T-helper 17 cell (primary cell): ENCODE data around the gene PSMG4. TPM values are rescaled to one million over a fixed set of nuclear protein-coding genes. Genes with fewer than 3 reads are reported as not detected.
"Not testable (repeated sequence)": the region's sequence is repeated elsewhere in the genome, so short reads cannot be mapped to it uniquely, and the experiment has no call there.

Experiments
- ATAC-seq: fragments of 150-1000 bp; cut with Tn5 transposase; 2 replicates; pipeline ENCODE4 v1.10.0; 2021; ENCODE audit warnings: mild to moderate bottlenecking, moderate library complexity
- DNase-seq, 3 donors: peaks; one replicate each; pipeline versions ENCODE4 v3.0.0 to v3.0.0-alpha.2; 2020 to 2021
- H3K9me3 ChIP-seq: one replicate; pipeline ENCODE4 v1.7.0; 2013; ENCODE audit warnings: low read length, mild to moderate bottlenecking; ENCODE audit not compliant: control insufficient read depth, poor library complexity, severe bottlenecking
- H3K27ac Mint-ChIP-seq: one replicate; pipeline ENCODE4 v1.8.0; 2022; ENCODE audit warnings: mild to moderate bottlenecking, moderate library complexity, mixed read lengths
- H3K27me3 Mint-ChIP-seq: one replicate; pipeline ENCODE4 v1.8.0; 2022; ENCODE audit warnings: mixed read lengths
- H3K36me3 Mint-ChIP-seq: one replicate; pipeline ENCODE4 v1.8.0; 2022; ENCODE audit warnings: low read depth, mixed read lengths
- H3K4me1 Mint-ChIP-seq: one replicate; pipeline ENCODE4 v1.8.0; 2022; ENCODE audit warnings: mild to moderate bottlenecking, mixed read lengths
- H3K4me3 Mint-ChIP-seq: one replicate; pipeline ENCODE4 v1.8.0; 2022; ENCODE audit warnings: mild to moderate bottlenecking, moderate library complexity, mixed read lengths
- total RNA-seq, 4 donors: library from RNA in 2 of 4; stranded (reverse) in 2 of 4; gene quantifications; one replicate each; pipeline ENCODE4 v1.2.3 and lab custom pipeline; 2022 to 2026

PSMG4 gene
- total RNA-seq, 2 donors from 2014 or later = 11.9 to 15.6 TPM

GRCh38 chr6:3235486-3235885, 23.3 kb upstream of the PSMG4 start:
- no peak overlapping the region for H3K27ac Mint-ChIP-seq
- no peaks in the 10 kb centered on the region for H3K9me3 ChIP-seq
- ATAC-seq = no peak
- no peak overlapping the region for H3K4me3 Mint-ChIP-seq
- peaks cover 17% of the 10 kb centered on the region for H3K4me1 Mint-ChIP-seq
- peaks cover 3% of the 10 kb centered on the region for H3K36me3 Mint-ChIP-seq
- no peak for DNase-seq
- H3K27me3 Mint-ChIP-seq = peaks cover 97% of the 10 kb centered on the region

- no peak overlapping the region for H3K27ac Mint-ChIP-seq
- peaks cover 3% of the 10 kb centered on the region for H3K36me3 Mint-ChIP-seq
- H3K4me1 Mint-ChIP-seq = peaks cover 14% of the 10 kb centered on the region
- H3K9me3 ChIP-seq = no peaks in the 10 kb centered on the region
- no peak overlapping the region for H3K4me3 Mint-ChIP-seq
- H3K27me3 Mint-ChIP-seq = peaks cover 94% of the 10 kb centered on the region
- no peak for ATAC-seq
- DNase-seq = no peak
Measured at GRCh38 chr6:3236005-3236404, 22.7 kb upstream of the PSMG4 start.

DNA sequence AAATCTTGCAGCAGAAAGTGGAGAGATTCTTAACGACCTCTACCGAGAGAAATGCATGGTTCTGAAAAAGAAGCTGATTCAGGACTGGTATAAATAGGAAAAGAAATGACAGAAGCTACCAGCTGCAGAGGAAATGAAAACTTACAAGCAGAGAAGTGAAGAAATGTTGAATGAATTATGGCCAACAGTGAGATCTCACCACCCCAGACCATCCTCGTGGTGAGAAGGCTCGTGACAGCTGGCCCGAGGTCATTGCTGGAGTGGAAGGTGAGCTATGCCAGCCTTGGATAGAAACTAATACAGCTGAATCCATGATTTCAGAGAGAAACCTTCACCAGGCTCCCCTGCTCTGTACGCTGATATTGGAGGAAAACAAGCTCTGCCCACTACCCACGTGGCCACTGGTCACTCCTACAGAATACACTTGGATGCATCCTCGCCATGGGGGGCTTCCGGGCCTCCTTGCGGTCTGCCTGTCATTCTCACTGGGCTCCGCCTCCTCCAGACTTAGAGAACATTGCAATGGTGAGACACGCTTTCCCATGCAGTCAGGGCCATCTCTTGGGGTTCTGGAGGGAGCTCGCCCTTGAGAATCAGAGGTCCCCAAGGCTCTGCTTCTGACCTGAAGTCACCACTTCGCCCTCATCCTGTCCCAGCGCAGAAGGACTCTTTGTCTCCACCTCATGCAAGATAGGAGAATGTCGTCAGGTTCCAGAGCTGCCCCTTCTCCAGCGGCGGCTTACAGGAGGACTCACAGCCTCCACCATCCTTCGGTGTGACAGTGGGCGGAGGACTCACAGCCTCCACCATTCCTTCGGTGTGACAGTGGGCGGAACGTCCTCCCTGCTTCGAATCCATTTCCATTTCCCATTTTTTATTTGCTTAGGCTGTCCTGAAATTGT, 20.7 kb upstream of the PSMG4 start:
- H3K9me3 ChIP-seq = no peaks in the 10 kb centered on the region
- peaks cover 83% of the 10 kb centered on the region for H3K27me3 Mint-ChIP-seq
- H3K36me3 Mint-ChIP-seq = peaks cover 3% of the 10 kb centered on the region
- no peak for DNase-seq
- no peak overlapping the region for H3K27ac Mint-ChIP-seq
- peaks cover 5% of the 10 kb centered on the region for H3K4me1 Mint-ChIP-seq
- no peak overlapping the region for H3K4me3 Mint-ChIP-seq
- ATAC-seq = no peak

GRCh38 chr6:3239110-3239830, 19.5 kb upstream of the PSMG4 start:
- H3K27ac Mint-ChIP-seq = no peak overlapping the region

GRCh38 chr6:3240595-3240994, 18.2 kb upstream of the PSMG4 start:
- no peak overlapping the region for H3K4me3 Mint-ChIP-seq
- peaks cover 8% of the 10 kb centered on the region for H3K36me3 Mint-ChIP-seq
- peaks cover 2% of the 10 kb centered on the region for H3K4me1 Mint-ChIP-seq
- no peak for ATAC-seq
- no peaks in the 10 kb centered on the region for H3K9me3 ChIP-seq
- no peak for DNase-seq
- peaks cover 72% of the 10 kb centered on the region for H3K27me3 Mint-ChIP-seq
- no peak overlapping the region for H3K27ac Mint-ChIP-seq

More at GRCh38 chr6:3239110-3239830, 19.5 kb upstream of the PSMG4 start:
- Mint-ChIP-seq H3K36me3 (peaks cover 7% of the 10 kb centered on the region), H3K27me3 (peaks cover 79% of the 10 kb centered on the region), H3K4me1 (peaks cover 3% of the 10 kb centered on the region), H3K4me3 (no peak overlapping the region)
- ATAC-seq (no peak), DNase-seq (no peak)
- H3K9me3 ChIP-seq = no peaks in the 10 kb centered on the region

DNA sequence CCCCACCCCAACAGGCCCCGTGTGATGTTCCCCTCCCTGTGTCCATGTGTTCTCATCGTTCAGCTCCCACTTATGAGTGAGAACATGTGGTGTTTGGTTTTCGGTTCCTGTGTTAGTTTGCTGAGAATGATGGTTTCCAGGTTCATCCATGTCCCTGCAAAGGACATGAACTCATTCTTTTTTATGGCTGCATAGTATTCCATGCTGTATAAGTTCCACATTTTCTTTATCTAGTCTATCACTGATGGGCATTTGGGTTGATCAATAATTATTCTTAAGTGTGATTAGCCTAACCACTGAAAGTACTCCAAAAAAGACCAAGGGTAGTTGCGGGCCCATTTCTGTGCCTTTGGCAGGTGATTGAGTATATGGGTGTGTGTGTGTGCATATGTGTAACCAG, 17.0 kb upstream of the PSMG4 start:
- H3K4me3 Mint-ChIP-seq, H3K4me1 Mint-ChIP-seq, DNase-seq, H3K9me3 ChIP-seq, H3K27ac Mint-ChIP-seq, ATAC-seq: not testable (repeated sequence)
- peaks cover 10% of the 10 kb centered on the region for H3K36me3 Mint-ChIP-seq
- H3K27me3 Mint-ChIP-seq = peaks cover 68% of the 10 kb centered on the region

GRCh38 chr6:3242768-3243167, 16.0 kb upstream of the PSMG4 start:
- Mint-ChIP-seq H3K36me3 (peaks cover 10% of the 10 kb centered on the region), H3K27me3 (peaks cover 68% of the 10 kb centered on the region), H3K4me3 (no peak overlapping the region), H3K27ac (no peak overlapping the region), H3K4me1 (no peaks in the 10 kb centered on the region)
- ATAC-seq = no peak
- H3K9me3 ChIP-seq = no peaks in the 10 kb centered on the region
- DNase-seq = no peak

DNA sequence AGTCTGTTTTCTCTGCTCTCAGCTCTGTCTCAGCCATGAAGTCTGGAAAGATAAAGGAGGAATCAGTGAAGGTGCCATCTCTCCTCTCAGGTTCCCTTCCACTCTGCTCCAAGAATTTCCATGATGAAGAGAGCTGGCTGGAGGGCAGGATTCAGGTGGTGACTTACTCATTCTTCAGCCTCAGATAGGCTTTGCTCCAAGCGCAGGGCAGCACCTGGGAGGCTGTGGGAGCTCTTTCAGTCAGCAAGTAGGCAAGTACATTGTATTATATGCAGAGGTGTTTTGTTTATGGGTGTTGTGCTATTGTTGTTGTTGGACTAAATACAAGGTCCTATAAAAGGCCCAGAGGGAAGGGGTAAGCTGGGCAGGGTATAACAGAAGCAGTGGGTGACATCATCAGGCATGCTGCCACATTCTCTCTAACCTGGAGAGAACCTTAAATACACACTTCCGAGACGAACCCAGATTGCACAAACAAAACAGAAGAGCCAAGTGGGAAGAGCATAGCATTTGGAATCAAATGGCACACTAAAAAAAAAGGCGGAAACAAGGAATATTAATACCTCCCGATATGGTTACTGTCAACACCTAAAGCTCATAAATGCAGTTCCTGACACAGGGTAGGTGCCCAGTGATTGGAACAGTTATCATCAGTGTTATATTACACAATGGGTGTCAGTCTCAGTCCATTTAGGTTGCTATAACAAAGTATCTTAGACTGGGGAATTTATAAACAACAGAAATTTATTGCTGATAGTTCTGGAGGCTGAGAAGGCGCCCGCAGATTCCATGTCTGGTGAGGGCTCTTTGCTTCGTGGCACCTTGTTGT, 14.5 kb upstream of the PSMG4 start:
- Mint-ChIP-seq H3K4me3 (no peak overlapping the region), H3K4me1 (no peaks in the 10 kb centered on the region), H3K27ac (no peak overlapping the region), H3K27me3 (peaks cover 65% of the 10 kb centered on the region), H3K36me3 (peaks cover 10% of the 10 kb centered on the region)
- no peaks in the 10 kb centered on the region for H3K9me3 ChIP-seq
- DNase-seq = no peak
- ATAC-seq = no peak

GRCh38 chr6:3244832-3245161, 13.9 kb upstream of the PSMG4 start:
- H3K36me3 Mint-ChIP-seq = peaks cover 16% of the 10 kb centered on the region
- H3K9me3 ChIP-seq, H3K27ac Mint-ChIP-seq, H3K4me1 Mint-ChIP-seq, H3K4me3 Mint-ChIP-seq, ATAC-seq, DNase-seq: not testable (repeated sequence)
- peaks cover 65% of the 10 kb centered on the region for H3K27me3 Mint-ChIP-seq

DNA sequence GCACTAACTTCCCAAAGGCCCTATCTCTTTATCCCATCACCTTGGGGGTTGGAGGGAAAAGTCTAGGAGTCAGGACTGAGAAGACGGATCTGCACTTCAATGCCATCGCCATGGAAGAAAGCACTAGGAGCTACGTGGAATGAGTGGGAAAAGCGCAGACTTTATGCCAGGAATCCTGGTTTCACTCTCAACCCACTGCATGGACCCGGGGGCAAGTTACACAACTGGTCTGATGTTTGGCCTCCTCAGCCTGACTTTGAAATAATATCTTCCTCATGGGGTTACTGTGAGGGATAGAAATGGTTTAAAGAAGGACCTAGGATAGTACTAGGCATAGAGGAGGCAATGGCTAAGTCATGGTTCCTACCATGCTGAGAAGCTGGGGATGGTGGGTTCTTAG, 13.5 kb upstream of the PSMG4 start:
- H3K9me3 ChIP-seq = no peaks in the 10 kb centered on the region
- Mint-ChIP-seq H3K36me3 (peaks cover 16% of the 10 kb centered on the region), H3K4me1 (peaks cover 2% of the 10 kb centered on the region), H3K4me3 (no peak overlapping the region), H3K27ac (no peak overlapping the region), H3K27me3 (peaks cover 65% of the 10 kb centered on the region)
- no peak for DNase-seq
- ATAC-seq = no peak

- peaks cover 17% of the 10 kb centered on the region for H3K36me3 Mint-ChIP-seq
- no peak overlapping the region for H3K4me3 Mint-ChIP-seq
- H3K4me1 Mint-ChIP-seq = peaks cover 15% of the 10 kb centered on the region
- H3K9me3 ChIP-seq = no peaks in the 10 kb centered on the region
- no peak for DNase-seq
- ATAC-seq = no peak
- H3K27ac Mint-ChIP-seq = no peak overlapping the region
- peaks cover 63% of the 10 kb centered on the region for H3K27me3 Mint-ChIP-seq
Measured at GRCh38 chr6:3247255-3248146, 11.2 kb upstream of the PSMG4 start.

- ATAC-seq (no peak), DNase-seq (no peak)
- no peaks in the 10 kb centered on the region for H3K9me3 ChIP-seq
- Mint-ChIP-seq H3K4me3 (no peak overlapping the region), H3K27me3 (peaks cover 46% of the 10 kb centered on the region), H3K4me1 (peaks cover 15% of the 10 kb centered on the region), H3K27ac (no peak overlapping the region), H3K36me3 (peaks cover 10% of the 10 kb centered on the region)
Measured at GRCh38 chr6:3249821-3250220, 8.9 kb upstream of the PSMG4 start.
